G401 (cell line): ENCODE results near the gene EHD4. TPM values are rescaled to one million over a fixed set of nuclear protein-coding genes. Genes with fewer than 3 reads are reported as not detected.
A peak's percentile ranks its signal among the peaks of the same experiment; 100 is the strongest.

Experiments used
- DNase-seq: peaks from one replicate; pipeline ENCODE4 v3.0.0-alpha.2; 2015; ENCODE audit warnings: low spot score
- in situ Hi-C: cut with HindIII; loops from 2 replicates; pipeline ENCODE4 v1.10.0; 2016; ENCODE audit warnings: low sequenced_read_pairs, mixed read lengths
- total RNA-seq: library from RNA; depleted of rRNA; stranded (reverse); fragments of >200 nt; shearing (Covaris generic); gene quantifications from 2 replicates; pipeline ENCODE4 v1.2.3, GENCODE V29; 2014; rRNA removed

EHD4 gene
- 7.3 and 8.8 TPM in 2 replicates for total RNA-seq

- in situ Hi-C loops: no loop called here
- DNase-seq: peak; percentile 99
These were observed at the start of gene EHD4 for GRCh38 chr15:41972253-41973242. Gene EHD4, minus strand, starts transcription at chr15:41972557. Its CDS starts 63 bp downstream, at chr15:41972494.

DNA sequence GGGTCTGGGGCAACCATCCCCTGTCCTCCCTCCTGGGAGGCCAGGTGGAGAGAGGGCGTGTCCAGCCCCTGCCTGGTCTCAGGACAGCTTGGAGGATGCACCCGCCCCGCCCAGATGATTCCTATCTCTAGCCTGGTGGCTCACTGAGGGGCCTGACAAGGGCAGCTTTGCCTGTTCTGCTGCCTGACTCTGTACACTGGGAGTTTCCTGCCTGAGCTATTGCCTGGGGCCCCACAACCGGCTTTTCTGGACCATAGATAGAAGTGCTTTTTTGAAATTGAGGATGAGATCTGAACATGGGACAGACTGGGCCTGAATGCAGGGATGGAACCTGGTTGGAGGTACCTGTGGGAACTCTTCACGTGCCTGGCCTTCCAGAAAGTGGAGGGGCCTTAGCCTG, 49.2 kb upstream of the EHD4 start:
- in situ Hi-C loops: no loop called here
- DNase-seq: no peak

DNA sequence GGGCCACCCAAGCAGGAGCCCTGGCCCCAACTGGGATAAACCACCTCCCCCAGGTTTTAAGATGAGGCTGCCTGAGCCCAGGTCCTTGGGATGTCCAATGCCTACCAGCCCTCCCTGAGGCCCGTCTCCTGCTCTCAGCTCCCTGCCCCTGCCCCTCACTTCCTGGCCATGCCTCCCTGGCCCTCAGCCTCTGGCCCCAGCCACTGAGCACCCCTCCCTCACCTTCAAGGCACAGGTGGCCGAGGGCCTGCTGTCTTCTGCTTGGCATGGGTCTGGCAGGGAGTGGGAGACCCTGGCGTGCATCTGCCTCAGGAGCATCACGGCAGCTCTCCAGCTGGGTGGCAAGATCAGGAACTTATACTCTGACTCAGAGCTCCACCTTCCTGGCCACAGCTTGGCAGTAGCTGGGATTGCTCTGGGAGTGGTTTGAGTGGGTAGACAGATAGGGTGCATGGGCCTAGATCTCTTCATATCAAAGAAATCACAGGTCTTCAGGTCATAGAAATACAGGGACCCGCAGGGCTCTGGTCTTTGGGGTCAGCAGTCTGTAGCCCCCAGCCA, 48.4 kb upstream of the EHD4 start, which contains the start of gene PLA2G4E:
PLA2G4E (minus strand) TSS at position 330 of the 561 bp plus-strand sequence; CDS start at position 318, 12 bp downstream.
- DNase-seq: no peak
- in situ Hi-C loops: no loop called here

GRCh38 chr15:42018306-42019224, 46.2 kb upstream of the EHD4 start:
- in situ Hi-C loops: no loop called here
- no peak for DNase-seq

- no peak for DNase-seq
- in situ Hi-C loops: no loop called here
These were observed 44.6 kb upstream of the EHD4 start for GRCh38 chr15:42016971-42017370.

DNA sequence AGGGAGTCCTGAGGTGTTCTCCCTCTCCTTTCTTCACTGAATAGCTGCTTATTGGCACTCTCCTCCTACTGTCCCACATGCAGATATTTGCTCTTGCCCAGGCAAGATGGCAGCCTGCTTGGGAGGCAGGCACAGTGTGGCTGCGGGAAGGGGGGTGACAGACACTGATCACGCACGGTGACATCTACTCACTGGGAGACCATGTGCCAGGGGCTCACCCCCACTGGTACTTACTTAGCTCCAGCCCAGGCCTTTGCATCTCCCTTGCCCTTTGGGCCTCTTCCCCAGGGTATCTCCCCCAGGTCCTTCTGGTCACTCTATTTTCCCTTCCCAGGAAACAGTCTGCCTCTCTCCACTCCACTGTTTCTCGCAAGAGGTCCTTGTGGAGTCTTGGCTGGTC, 42.0 kb upstream of the EHD4 start:
- DNase-seq: no peak
- in situ Hi-C loops: no loop called here

- in situ Hi-C loops: no loop called here
- DNase-seq: no peak
These were observed 40.6 kb upstream of the EHD4 start for GRCh38 chr15:42012928-42013482.

- in situ Hi-C loops: no loop called here
These were observed 39.9 kb upstream of the EHD4 start for GRCh38 chr15:42012241-42012640.

GRCh38 chr15:42011074-42011473, 38.7 kb upstream of the EHD4 start:
- in situ Hi-C loops: no loop called here
- DNase-seq: no peak

More at GRCh38 chr15:42012241-42012640, 39.9 kb upstream of the EHD4 start:
- DNase-seq: no peak

GRCh38 chr15:42010434-42010833, 38.1 kb upstream of the EHD4 start:
- in situ Hi-C loops: no loop called here
- DNase-seq: no peak

- DNase-seq: no peak
- in situ Hi-C loops: loop anchor here (5.0 kb wide), 1 partner anchor 33 kb away; no protein-coding TSS in a partner anchor
These were observed 37.1 kb upstream of the EHD4 start for GRCh38 chr15:42009474-42009873.

GRCh38 chr15:42009022-42009421, 36.7 kb upstream of the EHD4 start:
- in situ Hi-C loops: loop anchor here (5.0 kb wide), 1 partner anchor 33 kb away; no protein-coding TSS in a partner anchor
- no peak for DNase-seq

- in situ Hi-C loops: loop anchor here (5.0 kb wide), 1 partner anchor 35 kb away; no protein-coding TSS in a partner anchor
These were observed 35.0 kb upstream of the EHD4 start for GRCh38 chr15:42007386-42007785.

GRCh38 chr15:42002333-42002732, 30.0 kb upstream of the EHD4 start:
- DNase-seq: no peak
- in situ Hi-C loops: no loop called here

More at GRCh38 chr15:42007386-42007785, 35.0 kb upstream of the EHD4 start:
- no peak for DNase-seq

DNA sequence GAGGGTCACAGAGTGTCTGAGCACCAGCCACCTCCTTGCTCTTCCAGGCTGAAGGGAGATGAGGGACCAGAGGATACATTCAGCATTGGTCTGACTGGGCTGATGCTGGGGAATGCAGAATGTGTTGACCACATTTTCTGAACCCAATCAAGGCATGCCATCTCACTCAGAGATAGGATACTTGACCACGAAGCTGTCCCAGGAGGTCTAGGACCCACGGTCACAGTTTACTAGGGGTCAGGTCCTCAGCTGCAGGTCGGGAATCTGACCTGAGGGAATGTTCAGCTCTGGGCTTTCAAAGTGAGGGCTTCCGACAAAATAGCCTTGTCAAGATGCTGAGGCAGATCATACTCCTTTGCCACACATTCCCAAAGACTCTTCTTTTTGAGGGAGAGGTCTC, 28.9 kb upstream of the EHD4 start:
- in situ Hi-C loops: no loop called here
- no peak for DNase-seq

DNA sequence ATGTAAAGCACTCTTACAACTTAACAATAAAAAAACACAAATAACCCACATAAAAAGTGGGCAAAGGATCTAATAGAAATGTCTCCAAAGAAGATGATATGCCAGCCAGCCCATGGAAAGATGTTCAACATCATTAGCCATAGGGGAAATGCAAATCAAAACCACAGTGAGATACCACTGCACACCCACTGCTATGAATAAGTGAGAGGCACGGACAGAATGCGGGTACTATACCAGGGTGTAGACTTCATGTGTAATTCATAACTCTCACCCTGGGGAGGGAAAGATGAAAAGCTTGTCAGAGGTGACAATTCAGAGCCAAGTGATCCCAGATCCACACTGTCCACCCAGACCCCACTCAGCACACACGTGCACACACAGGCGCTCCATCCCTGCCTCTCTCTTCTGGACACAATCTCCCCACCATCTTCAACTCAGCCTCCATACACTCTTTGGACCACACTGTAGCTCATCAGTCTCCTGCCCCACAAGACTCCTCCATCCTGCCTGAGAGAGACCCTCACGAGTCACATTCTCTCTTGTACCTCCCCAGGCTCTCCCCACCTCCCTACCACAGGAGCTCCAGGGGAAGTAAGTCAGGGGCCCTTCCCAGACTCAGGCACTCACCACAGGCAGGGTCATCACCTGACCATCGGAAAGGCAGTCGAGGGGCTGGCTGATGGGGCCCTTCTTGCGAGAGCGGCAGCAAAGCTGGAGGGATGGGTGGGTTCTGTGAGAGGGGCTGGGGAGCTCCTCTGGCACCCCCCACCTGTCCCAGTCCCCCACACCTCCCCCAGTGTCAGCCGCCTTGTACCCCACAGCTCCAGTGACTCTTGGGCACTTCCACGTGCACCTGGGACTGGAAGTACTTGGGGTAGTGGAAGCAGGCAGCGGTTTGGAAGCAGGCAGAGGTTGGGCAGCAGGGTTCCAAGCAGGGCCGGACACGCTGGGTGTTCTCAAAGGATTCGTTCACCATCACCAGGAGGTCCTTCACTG, 27.2 kb upstream of the EHD4 start:
- in situ Hi-C loops: no loop called here
- DNase-seq: no peak

GRCh38 chr15:41997845-41998244, 25.5 kb upstream of the EHD4 start:
- in situ Hi-C loops: no loop called here
- no peak for DNase-seq
